Stimulated activated CD4-positive, alpha-beta T cell treated with anti-CD3 and anti-CD28 coated beads, Interleukin-15, amount 100 ng/mL, for 1 hour (primary cell): ENCODE data around the gene RAB33A.

Source experiments
- DNase-seq, 2 donors: peaks; one replicate each; pipeline ENCODE4 v3.0.0-alpha.2; 2020; ENCODE audit warnings: low read depth in 1 of 2, low spot score in 1 of 2

The RAB33A gene

DNA sequence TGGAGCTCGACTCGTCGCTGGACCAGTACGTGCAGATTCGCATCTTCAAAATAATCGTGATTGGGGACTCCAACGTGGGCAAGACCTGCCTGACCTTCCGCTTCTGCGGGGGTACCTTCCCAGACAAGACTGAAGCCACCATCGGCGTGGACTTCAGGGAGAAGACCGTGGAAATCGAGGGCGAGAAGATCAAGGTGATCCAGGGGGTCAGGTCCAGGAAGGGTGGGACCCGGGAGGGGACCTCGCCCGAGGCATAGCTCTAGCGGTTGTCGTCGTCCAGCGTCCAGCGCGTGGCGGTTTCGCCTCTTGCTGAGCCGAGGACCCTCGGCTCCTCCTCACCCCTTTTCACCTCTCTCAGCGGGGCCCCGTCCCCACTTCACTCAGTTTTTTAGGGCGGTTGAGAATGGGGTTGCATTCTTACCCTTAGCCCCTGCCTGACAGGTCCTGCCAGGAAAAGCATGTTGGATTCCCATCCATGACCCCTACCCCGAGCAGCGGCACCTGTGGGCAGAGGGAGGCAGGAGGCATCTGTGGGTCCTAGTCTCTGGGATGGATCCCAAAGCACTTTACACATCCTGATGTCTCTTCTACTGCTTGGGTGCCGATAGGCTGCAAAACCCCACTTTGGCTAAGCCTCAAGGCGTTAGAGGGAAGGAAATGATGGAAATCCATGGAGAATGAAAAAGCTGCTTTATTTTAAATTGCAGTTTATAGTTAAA is 524 bp downstream of the RAB33A start:
- DNase-seq = no peak

DNA sequence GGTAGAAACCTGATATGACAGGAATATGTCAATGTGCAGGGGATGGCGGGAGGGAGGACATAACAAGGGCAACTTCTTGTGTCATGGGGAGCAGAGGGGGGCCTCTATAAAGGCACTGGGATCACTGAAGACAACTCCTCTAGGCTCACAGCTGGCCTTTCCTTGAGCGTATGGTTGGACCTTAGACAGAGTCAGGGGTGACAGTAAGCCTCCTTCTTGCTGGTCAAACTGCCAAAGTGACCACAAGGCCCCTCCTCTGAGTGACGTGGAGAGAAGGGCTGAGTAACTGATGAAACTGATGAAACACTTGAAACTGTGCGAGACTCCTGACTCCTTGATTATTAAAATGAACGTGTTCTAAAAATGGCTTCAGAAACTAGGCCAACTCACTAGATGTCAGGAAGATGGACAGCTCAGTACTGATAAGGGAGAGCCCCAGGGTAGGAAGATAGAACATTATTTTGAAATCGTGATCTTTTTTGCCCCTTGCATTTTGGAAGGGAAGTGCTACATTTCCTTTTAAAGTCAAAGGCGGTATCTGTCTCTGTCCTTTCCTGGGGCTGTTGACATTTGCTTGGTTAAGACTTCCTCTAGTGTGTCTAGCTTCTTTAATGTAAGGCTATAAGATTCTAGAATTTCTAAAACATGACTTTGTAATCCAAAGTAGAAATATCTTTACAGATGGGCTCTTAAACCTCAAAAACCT is 1.6 kb downstream of the RAB33A start:
- DNase-seq = no peak

DNA sequence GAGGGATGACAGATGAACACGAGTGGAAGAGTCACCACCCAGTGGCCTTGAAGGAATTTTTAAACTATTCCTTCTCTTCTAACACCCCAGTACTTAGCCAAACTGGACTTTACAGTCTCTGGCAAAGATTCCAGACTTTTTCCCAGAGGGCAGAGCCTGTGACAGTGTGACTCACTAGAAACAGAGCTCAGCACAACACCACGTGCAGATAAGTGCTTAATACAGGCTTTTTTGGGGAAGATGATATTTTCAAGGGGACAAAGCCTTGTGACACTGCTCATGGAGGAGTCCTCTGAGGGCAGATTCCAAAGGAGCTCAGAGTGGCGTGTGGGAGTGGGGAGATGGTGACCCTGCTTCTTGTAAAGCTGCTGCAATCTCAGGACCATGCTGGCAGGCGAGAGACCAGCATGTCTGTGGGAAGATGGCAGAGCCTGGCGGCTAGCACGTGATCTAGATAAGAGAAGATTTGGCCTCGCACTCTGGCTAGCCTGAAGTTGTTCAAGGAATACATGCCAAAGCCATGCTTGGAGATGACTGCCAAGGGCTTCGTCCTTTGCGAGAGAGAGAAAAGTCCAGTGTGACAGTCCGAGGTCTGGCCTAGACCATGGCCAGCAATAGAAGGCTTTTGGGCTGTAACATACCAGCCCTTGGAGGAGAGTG is 2.4 kb downstream of the RAB33A start:
- DNase-seq = no peak

DNA sequence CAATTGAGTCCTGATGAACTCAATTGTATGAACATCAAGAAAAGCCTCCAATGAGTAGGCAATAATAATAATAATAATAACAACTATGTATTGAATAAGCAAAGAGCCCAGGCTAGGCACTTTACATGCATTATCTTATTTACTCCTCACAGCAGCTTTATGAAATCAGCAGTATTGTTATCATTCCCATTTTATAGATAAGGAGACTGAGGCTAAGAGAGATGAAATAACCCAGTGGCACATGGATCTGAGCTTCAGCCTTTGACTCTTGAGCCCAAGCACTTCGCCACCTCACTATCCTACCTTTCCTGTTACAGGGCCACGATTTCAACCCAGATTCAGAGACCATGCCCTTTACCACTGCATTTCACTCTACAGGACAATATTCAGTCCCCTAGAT is 3.2 kb downstream of the RAB33A start:
- DNase-seq = no peak

DNA sequence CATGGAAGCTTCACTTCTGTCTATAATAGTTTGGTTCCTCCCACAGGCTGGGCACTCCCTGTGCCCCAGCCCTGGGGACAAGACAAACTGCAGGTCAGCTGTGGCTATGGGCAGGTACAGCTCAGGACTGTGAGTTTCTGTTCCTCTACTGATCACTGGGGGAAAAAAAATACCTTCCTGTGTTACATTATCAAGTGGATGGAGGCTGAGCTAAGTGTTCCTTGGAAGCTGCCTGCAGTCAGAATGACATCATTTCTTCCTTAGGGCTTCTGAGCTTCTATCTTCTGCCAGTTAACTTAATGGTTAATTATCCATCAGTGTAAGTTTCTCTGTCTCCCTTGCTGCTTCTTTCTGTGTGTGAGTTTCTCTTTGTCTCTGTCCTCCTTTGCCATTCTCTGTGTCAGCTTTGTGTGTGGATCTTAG is 4.6 kb downstream of the RAB33A start:
- DNase-seq = no peak

DNA sequence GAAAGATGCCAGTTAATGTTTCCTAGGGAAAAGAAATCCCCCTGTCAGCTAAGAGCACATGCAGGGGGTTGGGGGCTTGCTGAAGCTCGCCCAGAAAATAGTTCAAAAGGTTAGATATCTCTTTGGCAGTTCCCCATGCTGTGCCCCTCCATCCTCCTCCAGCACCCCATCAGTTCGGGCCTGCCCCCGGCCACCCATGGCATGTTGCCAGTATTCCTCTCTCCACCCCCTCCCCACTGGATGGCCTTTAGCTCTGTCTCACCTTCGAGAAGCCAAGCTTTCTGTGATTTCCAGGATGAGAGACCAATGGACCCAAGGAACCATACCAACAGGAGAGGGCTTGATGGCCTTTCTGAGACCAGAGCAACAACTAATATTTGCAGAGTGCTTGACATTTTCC is 5.2 kb downstream of the RAB33A start:
- no peak for DNase-seq

DNA sequence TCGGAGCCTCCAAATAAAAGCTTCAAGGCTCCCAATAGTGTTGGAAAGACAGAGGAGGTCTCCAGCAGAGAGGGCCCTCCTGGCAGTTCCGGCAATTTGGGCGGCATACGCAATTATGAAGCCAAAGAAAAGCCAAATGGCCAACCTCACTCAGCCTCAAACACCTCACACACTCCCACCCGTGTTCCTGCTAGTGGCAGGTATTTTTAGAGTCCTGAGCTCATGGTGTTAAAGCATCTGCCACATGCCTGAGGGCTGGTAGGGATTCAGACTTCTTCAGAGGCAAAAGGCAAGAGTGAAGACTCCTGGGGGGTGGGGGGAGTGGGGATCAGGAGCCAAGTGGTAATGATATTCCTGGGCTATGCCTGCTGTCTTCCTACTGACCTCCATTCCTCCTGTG is 7.4 kb downstream of the RAB33A start:
- no peak for DNase-seq

DNA sequence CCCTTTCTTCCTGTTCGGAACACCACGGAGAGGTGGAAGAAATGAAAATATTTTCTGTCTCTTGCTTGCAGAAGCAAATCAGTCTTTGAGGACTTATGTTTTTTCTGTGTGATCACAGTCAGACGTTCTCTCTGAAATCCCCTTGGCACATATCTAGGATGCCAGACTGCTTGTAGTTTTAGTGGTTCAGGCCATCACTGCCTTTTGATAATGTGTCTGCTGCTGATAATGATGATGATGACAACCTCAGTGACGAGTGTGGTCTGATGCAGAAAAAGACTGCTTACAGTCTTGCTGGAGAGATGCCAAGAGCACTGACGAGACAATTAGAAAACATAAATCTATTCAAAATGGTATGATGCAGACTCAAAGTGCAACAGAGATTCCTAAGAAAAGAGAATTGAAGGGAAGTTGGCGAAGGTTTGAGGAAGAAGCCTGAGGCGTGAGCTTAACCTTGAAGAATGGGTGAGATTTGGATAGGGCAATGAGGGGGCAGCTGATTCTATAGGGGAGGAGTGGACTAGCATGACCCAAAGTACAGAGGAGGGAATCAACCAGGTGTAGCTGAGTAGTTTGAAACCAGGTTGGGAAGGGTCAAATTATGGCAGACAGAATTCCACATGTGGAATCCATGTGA is 7.9 kb downstream of the RAB33A start:
- DNase-seq = no peak

DNA sequence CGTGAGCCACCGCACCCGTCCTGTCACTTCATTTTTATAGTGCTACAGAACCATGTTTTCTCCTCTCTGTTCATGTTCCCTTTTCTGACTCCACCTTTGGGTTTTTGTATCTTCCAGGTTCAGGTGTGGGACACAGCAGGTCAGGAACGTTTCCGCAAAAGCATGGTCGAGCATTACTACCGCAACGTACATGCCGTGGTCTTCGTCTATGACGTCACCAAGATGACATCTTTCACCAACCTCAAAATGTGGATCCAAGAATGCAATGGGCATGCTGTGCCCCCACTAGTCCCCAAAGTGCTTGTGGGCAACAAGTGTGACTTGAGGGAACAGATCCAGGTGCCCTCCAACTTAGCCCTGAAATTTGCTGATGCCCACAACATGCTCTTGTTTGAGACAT is 12.4 kb downstream of the RAB33A start:
- DNase-seq = no peak

DNA sequence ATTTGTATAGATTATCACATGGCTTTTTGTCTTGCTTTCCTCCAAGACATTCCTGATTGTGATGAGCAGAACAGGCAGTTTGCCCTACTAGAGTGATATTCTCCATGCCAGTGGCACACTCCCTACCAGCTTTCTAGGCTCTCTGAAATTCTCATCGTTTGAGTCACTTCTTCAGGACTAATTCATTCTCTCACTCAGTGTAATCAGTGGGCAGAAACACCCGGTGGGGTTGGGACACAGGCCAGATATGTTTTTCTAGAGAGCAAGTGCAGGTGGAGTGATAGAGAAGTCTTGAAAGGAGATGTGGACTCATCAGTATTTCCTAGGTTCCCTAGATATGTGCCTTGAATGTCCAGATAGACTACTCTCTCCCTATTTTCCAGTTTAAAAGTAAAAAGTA is 13.1 kb downstream of the RAB33A start:
- DNase-seq = no peak

DNA sequence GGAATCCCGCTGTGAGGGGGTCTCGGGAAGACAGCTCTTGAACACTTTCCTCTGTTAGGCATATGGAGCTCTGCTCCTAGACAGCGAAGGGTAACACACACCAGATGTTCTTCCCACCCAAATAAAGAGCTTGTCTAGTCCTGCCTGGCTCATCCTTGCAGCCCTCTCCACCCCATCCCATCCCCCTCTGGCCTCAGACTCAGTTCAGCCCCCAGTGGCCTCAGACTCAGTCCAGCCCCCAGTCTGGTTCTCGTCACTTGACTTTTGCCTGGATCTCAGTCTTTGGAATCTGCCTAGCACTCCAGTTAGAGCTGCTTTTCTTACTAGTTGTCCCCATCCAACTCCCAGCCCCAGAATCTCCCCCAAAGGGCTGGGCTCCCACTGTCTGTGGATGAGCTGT is 14.9 kb downstream of the RAB33A start:
- DNase-seq = no peak

DNA sequence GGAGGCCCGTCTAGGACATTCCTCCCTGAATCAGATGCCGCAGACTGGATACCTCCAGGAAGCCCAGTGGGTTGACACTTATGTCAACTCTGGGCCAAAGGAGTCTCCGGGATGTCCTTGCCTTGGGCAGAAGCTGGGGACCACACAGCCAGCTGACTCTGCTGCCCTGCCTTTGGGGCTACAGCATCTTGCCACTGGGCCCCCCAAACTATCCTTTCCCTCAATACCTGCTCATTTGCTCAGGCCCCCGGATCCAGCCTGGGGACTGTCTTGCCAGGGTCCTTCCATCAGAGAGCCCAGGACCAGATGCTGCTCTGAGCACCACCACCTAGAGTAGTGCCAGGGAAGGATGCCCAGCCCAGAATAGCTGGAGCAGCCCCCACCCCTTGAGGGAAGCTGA is 19.0 kb downstream of the RAB33A start:
- no peak for DNase-seq

DNA sequence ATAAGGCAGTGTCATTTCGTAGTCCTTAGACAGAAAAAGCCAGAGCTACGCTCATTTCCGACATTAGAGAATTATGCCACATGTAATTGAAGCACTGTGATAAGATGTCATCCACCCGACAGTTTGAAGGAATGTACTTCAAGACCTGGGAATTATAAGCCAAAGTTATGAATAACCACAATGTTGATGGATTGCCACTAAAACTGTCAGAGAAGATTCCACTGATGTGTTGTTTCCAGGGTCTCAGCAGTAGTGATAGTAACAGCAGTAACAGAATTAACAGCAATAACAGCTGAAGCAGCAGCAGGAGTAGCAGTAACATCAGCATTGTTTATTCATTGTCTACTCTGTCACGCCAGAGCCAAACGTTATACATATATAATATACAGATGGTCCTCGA is 24.7 kb downstream of the RAB33A start:
- DNase-seq = no peak

DNA sequence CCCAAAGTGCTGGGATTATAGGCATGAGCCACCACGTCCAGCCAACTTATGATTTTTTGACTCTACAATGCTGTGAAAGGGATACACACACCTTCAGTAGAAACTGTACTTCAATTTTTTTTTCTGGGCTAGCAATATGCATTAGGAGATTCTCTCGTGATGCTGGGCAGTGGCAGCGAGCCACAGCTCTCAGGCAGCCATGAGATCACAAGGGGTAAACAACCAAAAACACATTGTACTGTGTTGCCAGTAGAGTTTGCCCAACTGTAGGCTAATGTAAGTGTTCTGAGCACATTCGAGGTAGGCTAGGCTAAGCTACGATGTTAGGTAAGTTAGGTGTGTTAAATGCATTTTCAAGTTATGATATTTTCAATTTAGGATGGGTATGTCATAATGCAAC is 25.7 kb downstream of the RAB33A start:
- no peak for DNase-seq

DNA sequence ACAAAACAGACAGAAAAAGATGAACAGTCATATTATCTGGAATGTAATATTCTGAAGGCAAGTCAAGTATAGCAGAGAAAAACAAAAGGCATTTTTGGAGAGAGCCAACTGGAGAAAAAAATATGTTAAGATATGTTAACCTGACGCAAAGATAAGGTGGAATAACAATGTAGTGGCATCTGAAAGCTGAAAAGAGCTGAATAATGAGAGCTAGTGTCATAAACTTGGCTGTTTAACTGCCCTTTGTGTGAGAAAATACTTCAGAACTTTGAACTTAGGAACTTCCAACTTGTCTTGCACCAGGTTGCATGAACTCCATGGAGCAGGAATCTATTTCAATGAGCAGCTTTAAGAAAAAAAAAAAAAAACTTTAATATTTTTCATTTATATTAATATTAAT is 32.9 kb downstream of the RAB33A start:
- DNase-seq = no peak

DNA sequence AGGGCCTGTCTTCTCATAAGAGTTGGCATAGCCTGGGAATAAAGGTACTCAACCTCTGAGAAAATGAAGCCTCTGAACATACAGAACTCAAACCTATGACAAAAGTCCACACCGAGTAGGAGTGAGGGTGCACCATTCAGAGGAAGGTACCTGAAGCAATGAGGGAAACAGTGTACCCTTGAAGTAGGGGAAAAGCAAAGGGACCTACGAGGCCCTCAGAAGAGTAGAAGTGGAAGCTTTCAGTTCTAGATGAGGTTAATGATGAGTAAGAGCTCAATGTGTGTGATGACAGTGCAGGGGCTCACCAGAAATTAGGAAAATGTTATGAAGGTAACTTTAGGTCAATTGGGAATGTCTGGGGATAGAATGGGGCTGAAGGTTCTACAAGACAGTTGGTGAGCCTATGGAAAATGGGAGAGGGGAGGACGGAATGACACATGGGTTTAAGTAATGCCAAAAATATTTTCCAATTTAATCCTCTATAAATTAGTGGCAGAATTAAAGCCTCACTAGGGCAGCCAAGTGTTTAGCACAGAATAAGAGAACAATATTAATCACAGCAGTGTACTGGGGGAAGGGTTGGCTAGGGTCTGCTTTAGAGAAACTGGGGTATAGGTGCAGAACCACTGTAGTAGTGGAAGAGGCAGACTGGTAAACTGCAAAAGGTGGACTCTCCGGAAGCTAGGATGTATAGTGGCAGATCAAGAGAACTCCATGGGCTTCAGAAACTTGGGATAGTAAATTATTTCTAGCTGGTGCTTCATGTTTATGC is 39.8 kb downstream of the RAB33A start:
- DNase-seq = no peak

DNA sequence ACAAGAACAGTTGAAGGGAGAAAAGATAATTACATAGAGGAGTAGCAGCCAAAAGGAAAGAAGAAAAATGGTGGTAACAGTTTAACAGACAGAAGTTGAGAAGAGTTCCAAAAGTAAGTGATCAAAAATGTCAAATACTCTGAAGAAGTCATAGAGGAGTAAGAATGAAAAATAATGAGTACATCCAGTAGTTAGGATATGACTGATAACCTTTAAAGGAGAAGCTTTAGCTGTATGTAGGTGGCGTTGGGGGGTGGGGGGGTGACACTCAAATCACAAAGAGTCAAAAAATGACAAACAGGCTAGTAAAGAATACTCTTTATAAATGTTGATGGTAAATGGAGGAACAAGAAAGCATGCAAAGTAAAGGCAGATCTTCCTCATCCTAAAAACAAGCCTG is 40.6 kb downstream of the RAB33A start:
- no peak for DNase-seq

DNA sequence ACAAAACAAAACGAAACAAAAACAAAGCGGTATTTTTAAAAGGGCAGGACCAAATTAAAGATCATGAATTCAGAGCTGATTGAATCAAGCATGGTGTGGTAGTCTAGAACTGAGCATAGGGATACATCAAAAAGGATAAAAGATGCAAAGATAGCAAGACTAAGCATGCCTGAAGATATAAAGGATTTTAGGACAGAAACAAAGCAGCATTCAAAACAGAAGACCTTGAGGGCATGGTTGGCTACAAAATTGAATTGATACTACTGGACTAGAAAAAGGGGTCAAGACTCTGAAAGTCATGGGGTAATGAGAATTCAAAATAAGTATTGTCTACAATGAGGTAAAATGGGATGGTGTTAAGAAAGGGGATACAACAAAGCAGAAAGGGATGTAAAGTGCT is 41.6 kb downstream of the RAB33A start:
- DNase-seq = no peak

DNA sequence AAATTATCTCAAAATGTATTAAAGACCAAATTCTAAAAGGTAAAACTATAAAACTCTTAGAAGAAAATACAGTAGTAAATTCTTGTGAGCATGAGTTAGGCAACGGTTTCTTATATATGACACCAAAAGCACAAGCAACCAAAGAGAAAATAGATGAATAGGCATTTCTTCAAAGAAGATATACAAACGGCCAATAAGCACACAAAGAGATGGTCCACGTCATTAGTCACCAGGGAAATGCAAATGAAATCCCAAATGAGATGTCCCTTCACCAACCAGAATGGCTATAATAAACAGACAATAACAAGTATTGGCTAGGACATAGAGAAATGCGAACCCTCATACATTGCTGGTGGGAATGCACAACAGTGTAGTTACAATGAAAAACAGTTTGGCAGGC is 44.6 kb downstream of the RAB33A start:
- no peak for DNase-seq

DNA sequence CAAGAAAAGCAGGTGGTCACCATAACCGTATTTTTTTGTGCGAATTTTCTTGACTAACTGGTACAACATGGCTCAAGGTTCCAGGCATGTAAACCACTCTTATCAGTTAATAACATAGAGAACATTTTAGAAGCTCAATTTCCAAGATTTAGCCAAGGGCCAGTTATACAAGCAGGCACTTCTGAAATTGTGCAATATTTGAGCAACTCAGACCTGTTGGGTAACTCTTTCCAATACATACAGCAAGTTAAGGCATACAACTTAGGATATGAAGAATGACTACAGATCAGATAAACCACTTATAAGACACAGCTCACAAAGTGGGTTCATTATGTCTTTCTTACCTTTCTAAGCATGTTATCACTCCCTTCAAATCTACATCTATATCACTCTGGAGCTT is 53.0 kb downstream of the RAB33A start:
- DNase-seq = no peak

DNA sequence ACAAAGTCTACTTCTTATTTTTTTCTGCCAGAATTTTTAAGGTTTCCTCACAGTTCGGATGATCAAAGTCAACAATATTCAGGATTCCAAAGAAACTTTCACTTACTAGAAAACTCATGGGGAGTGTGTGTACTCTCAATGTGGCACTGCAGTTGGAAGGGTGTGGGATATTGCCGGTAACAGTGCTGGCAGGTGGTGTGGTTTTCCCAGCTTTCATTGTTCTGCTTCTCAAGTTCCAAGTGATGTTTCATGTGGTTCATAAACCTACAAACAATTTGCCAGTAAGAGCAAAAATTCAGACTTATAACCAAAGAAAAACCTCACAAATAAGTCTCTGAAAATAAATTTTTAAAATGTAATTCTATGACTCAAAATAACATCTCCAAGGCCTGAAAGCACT is 57.1 kb downstream of the RAB33A start:
- no peak for DNase-seq
